Fibroblast of skin of left biceps (primary cell): ENCODE results near the gene BMPR2.
"Not testable (repeated sequence)": the region's sequence is repeated elsewhere in the genome, so short reads cannot be mapped to it uniquely, and the experiment has no call there.

Experiments
- DNase-seq, 2 experiments: peaks; one replicate each; pipeline ENCODE4 v3.0.0-alpha.2; 2013; ENCODE audit warnings: low read depth in 2 of 2

The BMPR2 gene

GRCh38 chr2:202375609-202376408, at the start of gene BMPR2:
BMPR2 (plus strand) TSS chr2:202376327; CDS start chr2:202377475, 1,148 bp downstream.
- peak; percentile 78 to 79 for DNase-seq

- DNase-seq: no peak
These were observed 48.3 kb upstream of the BMPR2 start for GRCh38 chr2:202327858-202328257.

GRCh38 chr2:202335791-202336467, 40.2 kb upstream of the BMPR2 start:
- no peak for DNase-seq

GRCh38 chr2:202337151-202337550, 39.0 kb upstream of the BMPR2 start:
- DNase-seq: no peak

GRCh38 chr2:202337706-202338346, 38.3 kb upstream of the BMPR2 start:
- no peak for DNase-seq

- peak; percentile 71 to 72 for DNase-seq
These were observed 36.9 kb upstream of the BMPR2 start for GRCh38 chr2:202339071-202339870.

- DNase-seq: no peak
These were observed 31.9 kb upstream of the BMPR2 start for GRCh38 chr2:202344178-202344577.

- DNase-seq: no peak
These were observed 29.9 kb upstream of the BMPR2 start for GRCh38 chr2:202346180-202346579.

- DNase-seq: no peak
These were observed 22.7 kb upstream of the BMPR2 start for GRCh38 chr2:202353430-202353829.

- DNase-seq: no peak
These were observed 20.1 kb upstream of the BMPR2 start for GRCh38 chr2:202355993-202356505.

- not testable (repeated sequence) for DNase-seq
These were observed 17.2 kb upstream of the BMPR2 start for GRCh38 chr2:202358924-202359323.

- DNase-seq: no peak
These were observed 15.5 kb upstream of the BMPR2 start for GRCh38 chr2:202360646-202361045.

GRCh38 chr2:202361108-202361507, 15.0 kb upstream of the BMPR2 start:
- DNase-seq: peak; percentile 42 to 54

GRCh38 chr2:202373490-202373889, 2.6 kb upstream of the BMPR2 start:
- DNase-seq: no peak

GRCh38 chr2:202374383-202374782, 1.7 kb upstream of the BMPR2 start:
- DNase-seq: not testable (repeated sequence)

GRCh38 chr2:202375033-202375608, 1.0 kb upstream of the BMPR2 start:
- DNase-seq: peak in 1 of 2 experiments; percentile 33

GRCh38 chr2:202376460-202377206, 506 bp downstream of the BMPR2 start:
- DNase-seq: no peak

GRCh38 chr2:202377207-202377761, 1.2 kb downstream of the BMPR2 start:
- DNase-seq: no peak

- DNase-seq: no peak
These were observed 1.9 kb downstream of the BMPR2 start for GRCh38 chr2:202378001-202378400.
